Lower leg skin (tissue), 3 donors: ENCODE measurements around the gene YIF1B.

Source experiments
- CTCF ChIP-seq, 3 donors: fragments of 450-650 bp; IDR thresholded peaks; one replicate each; pipeline ENCODE4 v1.5.1; 2016; ENCODE audit warnings: antibody characterized with exemption in 3 of 3, mild to moderate bottlenecking in 3 of 3, moderate library complexity in 2 of 3
- POLR2A ChIP-seq, 2 donors: fragments of 450-650 bp; IDR thresholded peaks; one replicate each; pipeline ENCODE4 v1.6.1; 2016 to 2017; ENCODE audit warnings: antibody characterized with exemption in 2 of 2, mild to moderate bottlenecking in 1 of 2, moderate library complexity in 1 of 2

- TF ChIP-seq POLR2A (IDR thresholded peaks at IDR 0.05): no peak
- no peak for TF ChIP-seq CTCF (IDR thresholded peaks at IDR 0.05)
These were observed 45.1 kb downstream of the YIF1B start for GRCh38 chr19:38270587-38271167.
